DOHH2 (cell line): ENCODE results near the gene ASF1A.

Source experiments
- H3F3A ChIP-seq: fragments of 200-600 bp; sonication (generic), shearing (Covaris generic); 2 replicates; pipeline ENCODE4 v1.6.0; 2016; ENCODE audit warnings: antibody characterized with exemption, mild to moderate bottlenecking; ENCODE audit not compliant: control insufficient read depth, insufficient read depth
- H3K27ac ChIP-seq: fragments of 200-600 bp; sonication (generic); 2 replicates; pipeline ENCODE4 v1.5.1; 2014; ENCODE audit warnings: low read depth, mild to moderate bottlenecking, low read length, moderate library complexity
- H3K27me3 ChIP-seq: fragments of 200-600 bp; sonication (generic); 2 replicates; pipeline ENCODE4 v1.6.1; 2014; ENCODE audit warnings: mild to moderate bottlenecking, low read length, mixed read lengths; ENCODE audit not compliant: control insufficient read depth
- H3K36me3 ChIP-seq: fragments of 200-600 bp; sonication (generic); 2 replicates; pipeline ENCODE4 v1.6.1; 2014; ENCODE audit warnings: mild to moderate bottlenecking, low read length, moderate library complexity, mixed read lengths; ENCODE audit not compliant: control insufficient read depth
- H3K4me1 ChIP-seq: fragments of 200-600 bp; sonication (generic); 2 replicates; pipeline ENCODE4 v1.6.1; 2014; ENCODE audit warnings: mild to moderate bottlenecking, low read length, mixed read lengths; ENCODE audit not compliant: control insufficient read depth
- H3K4me2 ChIP-seq: fragments of 200-600 bp; sonication (generic); 2 replicates; pipeline ENCODE4 v1.6.0; 2014; ENCODE audit warnings: mild to moderate bottlenecking, low read length, moderate library complexity
- H3K4me3 ChIP-seq: fragments of 200-600 bp; sonication (generic); 2 replicates; pipeline ENCODE4 v1.5.1; 2014; ENCODE audit warnings: mild to moderate bottlenecking, low read length, mixed read lengths
- H3K79me2 ChIP-seq: fragments of 200-600 bp; sonication (generic); 2 replicates; pipeline ENCODE4 v1.6.1; 2014; ENCODE audit warnings: mild to moderate bottlenecking, low read length, mixed read lengths; ENCODE audit not compliant: control insufficient read depth
- H3K9me2 ChIP-seq: fragments of 200-600 bp; sonication (generic); replicated peaks from 2 replicates; pipeline ENCODE4 v1.6.1; 2014; ENCODE audit warnings: mild to moderate bottlenecking, low read length, mixed read lengths; ENCODE audit not compliant: control insufficient read depth
- H3K9me3 ChIP-seq: fragments of 200-600 bp; sonication (generic); 2 replicates; pipeline ENCODE4 v1.6.1; 2014; ENCODE audit warnings: antibody characterized with exemption, low read length, mixed read lengths; ENCODE audit not compliant: control insufficient read depth, insufficient read depth
- H4K20me1 ChIP-seq: fragments of 200-600 bp; sonication (generic); 2 replicates; pipeline ENCODE4 v1.6.0; 2014; ENCODE audit warnings: low read depth, mild to moderate bottlenecking, antibody characterized with exemption, low read length, moderate library complexity; ENCODE audit not compliant: control insufficient read depth, insufficient read depth
- EZH2phosphoT487 ChIP-seq: fragments of 200-600 bp; sonication (generic); IDR thresholded peaks from 2 replicates; pipeline ENCODE4 v1.6.1; 2017; ENCODE audit warnings: borderline replicate concordance, mild to moderate bottlenecking, antibody characterized with exemption, low read length, moderate library complexity, mixed read lengths
- TF ChIP-seq, protein P1 (sequence below): fragments of 200-600 bp; sonication (generic); IDR thresholded peaks from one replicate; pipeline ENCODE4 v1.5.1; 2014; ENCODE audit warnings: antibody characterized with exemption, mild to moderate bottlenecking, low read depth, low read length; ENCODE audit not compliant: poor library complexity, severe bottlenecking

Gene ASF1A

DNA sequence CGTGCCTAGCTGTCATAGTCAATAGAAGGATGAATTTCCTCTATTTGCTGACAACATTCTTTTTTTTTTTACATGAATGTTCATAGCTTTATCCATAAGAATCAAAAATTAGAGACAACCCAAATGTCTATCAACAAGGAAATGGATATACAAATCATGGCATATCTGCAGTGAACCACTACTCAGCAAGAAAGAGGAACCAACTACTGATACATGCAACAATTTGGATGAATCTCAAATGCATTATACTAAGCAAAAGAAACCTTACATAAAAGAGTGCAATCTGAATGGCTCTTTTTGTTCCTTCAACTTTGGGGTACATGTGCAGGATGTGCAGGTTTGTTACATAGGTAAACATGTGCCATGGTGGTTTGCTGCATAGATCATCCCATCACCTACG, 58.7 kb downstream of the ASF1A start:
- H3F3A ChIP-seq: no peaks in the 10 kb centered on the region
- no peaks in the 10 kb centered on the region for H3K27me3 ChIP-seq
- no peaks in the 10 kb centered on the region for H3K9me2 ChIP-seq
- no peak overlapping the region for H3K4me3 ChIP-seq
- no peak overlapping the region for H3K27ac ChIP-seq
- no peak overlapping the region for H3K4me2 ChIP-seq
- TF ChIP-seq, protein P1, sequence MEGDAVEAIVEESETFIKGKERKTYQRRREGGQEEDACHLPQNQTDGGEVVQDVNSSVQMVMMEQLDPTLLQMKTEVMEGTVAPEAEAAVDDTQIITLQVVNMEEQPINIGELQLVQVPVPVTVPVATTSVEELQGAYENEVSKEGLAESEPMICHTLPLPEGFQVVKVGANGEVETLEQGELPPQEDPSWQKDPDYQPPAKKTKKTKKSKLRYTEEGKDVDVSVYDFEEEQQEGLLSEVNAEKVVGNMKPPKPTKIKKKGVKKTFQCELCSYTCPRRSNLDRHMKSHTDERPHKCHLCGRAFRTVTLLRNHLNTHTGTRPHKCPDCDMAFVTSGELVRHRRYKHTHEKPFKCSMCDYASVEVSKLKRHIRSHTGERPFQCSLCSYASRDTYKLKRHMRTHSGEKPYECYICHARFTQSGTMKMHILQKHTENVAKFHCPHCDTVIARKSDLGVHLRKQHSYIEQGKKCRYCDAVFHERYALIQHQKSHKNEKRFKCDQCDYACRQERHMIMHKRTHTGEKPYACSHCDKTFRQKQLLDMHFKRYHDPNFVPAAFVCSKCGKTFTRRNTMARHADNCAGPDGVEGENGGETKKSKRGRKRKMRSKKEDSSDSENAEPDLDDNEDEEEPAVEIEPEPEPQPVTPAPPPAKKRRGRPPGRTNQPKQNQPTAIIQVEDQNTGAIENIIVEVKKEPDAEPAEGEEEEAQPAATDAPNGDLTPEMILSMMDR: no peak
- no peak for TF ChIP-seq EZH2phosphoT487
- no peaks in the 10 kb centered on the region for H3K79me2 ChIP-seq
- no peaks in the 10 kb centered on the region for H3K9me3 ChIP-seq
- H3K36me3 ChIP-seq: no peaks in the 10 kb centered on the region
- no peaks in the 10 kb centered on the region for H3K4me1 ChIP-seq
- no peaks in the 10 kb centered on the region for H4K20me1 ChIP-seq

DNA sequence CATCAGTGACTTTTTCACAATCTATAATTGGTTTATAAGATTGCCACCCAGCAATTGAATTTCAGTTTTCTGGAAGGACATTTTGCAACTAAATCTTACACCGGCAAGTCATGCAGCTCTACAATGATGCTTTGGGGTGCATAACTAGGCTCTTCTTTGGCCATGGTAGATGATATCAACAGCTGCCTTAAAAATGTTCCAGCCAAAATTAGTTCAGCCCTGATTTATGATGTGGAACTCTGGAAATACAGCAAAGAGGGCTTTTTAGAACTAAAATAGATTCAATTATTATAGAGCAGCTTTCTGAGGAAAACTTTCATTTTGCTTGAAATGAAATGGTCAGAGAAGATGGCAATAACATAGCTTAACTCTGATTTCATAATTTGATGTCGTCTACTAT, 59.4 kb downstream of the ASF1A start:
- Histone ChIP-seq H3K36me3 (no peaks in the 10 kb centered on the region), H3K4me3 (no peak overlapping the region)
- TF ChIP-seq EZH2phosphoT487: no peak
- TF ChIP-seq, protein P1: no peak

More for the DNA sequence above, 59.4 kb downstream of the ASF1A start:
- no peaks in the 10 kb centered on the region for H3F3A ChIP-seq
- H3K4me1 ChIP-seq: no peaks in the 10 kb centered on the region
- H3K4me2 ChIP-seq: no peak overlapping the region
- H3K79me2 ChIP-seq: no peaks in the 10 kb centered on the region
- H4K20me1 ChIP-seq: no peaks in the 10 kb centered on the region
- H3K27me3 ChIP-seq: no peaks in the 10 kb centered on the region
- no peaks in the 10 kb centered on the region for H3K9me3 ChIP-seq
- no peaks in the 10 kb centered on the region for H3K9me2 ChIP-seq
- no peak overlapping the region for H3K27ac ChIP-seq
